ENCODE measurements around the gene TDG. TPM values are rescaled to one million over a fixed set of nuclear protein-coding genes. Genes with fewer than 3 reads are reported as not detected.

The TDG gene
- total RNA-seq, 1 experiment from 2014 or later: 33.0 TPM

DNA sequence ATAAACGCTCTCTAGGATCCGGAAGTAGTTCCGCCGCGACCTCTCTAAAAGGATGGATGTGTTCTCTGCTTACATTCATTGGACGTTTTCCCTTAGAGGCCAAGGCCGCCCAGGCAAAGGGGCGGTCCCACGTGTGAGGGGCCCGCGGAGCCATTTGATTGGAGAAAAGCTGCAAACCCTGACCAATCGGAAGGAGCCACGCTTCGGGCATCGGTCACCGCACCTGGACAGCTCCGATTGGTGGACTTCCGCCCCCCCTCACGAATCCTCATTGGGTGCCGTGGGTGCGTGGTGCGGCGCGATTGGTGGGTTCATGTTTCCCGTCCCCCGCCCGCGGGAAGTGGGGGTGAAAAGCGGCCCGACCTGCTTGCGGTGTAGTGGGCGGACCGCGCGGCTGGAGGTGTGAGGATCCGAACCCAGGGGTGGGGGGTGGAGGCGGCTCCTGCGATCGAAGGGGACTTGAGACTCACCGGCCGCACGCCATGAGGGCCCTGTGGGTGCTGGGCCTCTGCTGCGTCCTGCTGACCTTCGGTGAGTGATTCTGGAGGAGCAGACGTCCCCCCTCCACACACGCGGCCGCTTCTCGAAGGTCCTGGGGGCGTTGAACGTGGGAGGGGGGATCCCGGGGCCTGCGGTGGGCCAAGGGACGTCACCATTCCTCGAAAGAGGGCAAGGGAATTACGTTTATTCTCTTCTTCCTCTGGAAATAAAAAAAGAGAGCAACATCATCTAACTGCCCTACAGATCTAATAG is 35.5 kb upstream of the TDG start, which contains the start of gene HSP90B1 (continued):
- TF ChIP-seq, protein P1, sequence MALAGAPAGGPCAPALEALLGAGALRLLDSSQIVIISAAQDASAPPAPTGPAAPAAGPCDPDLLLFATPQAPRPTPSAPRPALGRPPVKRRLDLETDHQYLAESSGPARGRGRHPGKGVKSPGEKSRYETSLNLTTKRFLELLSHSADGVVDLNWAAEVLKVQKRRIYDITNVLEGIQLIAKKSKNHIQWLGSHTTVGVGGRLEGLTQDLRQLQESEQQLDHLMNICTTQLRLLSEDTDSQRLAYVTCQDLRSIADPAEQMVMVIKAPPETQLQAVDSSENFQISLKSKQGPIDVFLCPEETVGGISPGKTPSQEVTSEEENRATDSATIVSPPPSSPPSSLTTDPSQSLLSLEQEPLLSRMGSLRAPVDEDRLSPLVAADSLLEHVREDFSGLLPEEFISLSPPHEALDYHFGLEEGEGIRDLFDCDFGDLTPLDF (CRISPR knock-in tag; IDR thresholded peaks at IDR 0.05): no peak
- TF ChIP-seq ZNF416 (CRISPR knock-in tag; IDR thresholded peaks at IDR 0.05) (no peak), SMAD3 (CRISPR knock-in tag; IDR thresholded peaks at IDR 0.05; ENCODE audit: borderline replicate concordance) (0 out of 2 replicates have a peak, but pooled peaks have one; percentile 59), GTF2I (CRISPR knock-in tag; conservative IDR thresholded peaks at IDR 0.05) (no peak), JAZF1 (CRISPR knock-in tag; IDR thresholded peaks at IDR 0.05) (no peak), ZNF219 (CRISPR knock-in tag; IDR thresholded peaks at IDR 0.05; ENCODE audit: borderline replicate concordance) (peak; percentile 60; the same call in 1 of the 2 replicates), TP53 (CRISPR knock-in tag; IDR thresholded peaks at IDR 0.05) (no peak), GABPB1 (CRISPR knock-in tag; IDR thresholded peaks at IDR 0.05) (no peak; the same call in none of the 2 replicates), CREM (CRISPR knock-in tag; IDR thresholded peaks at IDR 0.05) (peak; percentile 62), ESRRA (CRISPR knock-in tag; IDR thresholded peaks at IDR 0.05; ENCODE audit: borderline replicate concordance) (no peak), ZBTB21 (CRISPR knock-in tag; IDR thresholded peaks at IDR 0.05; ENCODE audit: borderline replicate concordance) (no peak), NFATC4 (CRISPR knock-in tag; IDR thresholded peaks at IDR 0.05) (no peak), JUN (CRISPR knock-in tag; IDR thresholded peaks at IDR 0.05) (no peak), RELA (CRISPR knock-in tag; IDR thresholded peaks at IDR 0.05; ENCODE audit: borderline replicate concordance) (no peak), ZNF232 (CRISPR knock-in tag; IDR thresholded peaks at IDR 0.05) (peak; percentile 85; the same call in 1 of the 2 replicates)
- TF ChIP-seq, protein P2, sequence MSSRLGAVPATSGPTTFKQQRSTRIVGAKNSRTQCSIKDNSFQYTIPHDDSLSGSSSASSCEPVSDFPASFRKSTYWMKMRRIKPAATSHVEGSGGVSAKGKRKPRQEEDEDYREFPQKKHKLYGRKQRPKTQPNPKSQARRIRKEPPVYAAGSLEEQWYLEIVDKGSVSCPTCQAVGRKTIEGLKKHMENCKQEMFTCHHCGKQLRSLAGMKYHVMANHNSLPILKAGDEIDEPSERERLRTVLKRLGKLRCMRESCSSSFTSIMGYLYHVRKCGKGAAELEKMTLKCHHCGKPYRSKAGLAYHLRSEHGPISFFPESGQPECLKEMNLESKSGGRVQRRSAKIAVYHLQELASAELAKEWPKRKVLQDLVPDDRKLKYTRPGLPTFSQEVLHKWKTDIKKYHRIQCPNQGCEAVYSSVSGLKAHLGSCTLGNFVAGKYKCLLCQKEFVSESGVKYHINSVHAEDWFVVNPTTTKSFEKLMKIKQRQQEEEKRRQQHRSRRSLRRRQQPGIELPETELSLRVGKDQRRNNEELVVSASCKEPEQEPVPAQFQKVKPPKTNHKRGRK (CRISPR knock-in tag; IDR thresholded peaks at IDR 0.05; ENCODE audit: borderline replicate concordance): no peak
- TF ChIP-seq, protein P3, sequence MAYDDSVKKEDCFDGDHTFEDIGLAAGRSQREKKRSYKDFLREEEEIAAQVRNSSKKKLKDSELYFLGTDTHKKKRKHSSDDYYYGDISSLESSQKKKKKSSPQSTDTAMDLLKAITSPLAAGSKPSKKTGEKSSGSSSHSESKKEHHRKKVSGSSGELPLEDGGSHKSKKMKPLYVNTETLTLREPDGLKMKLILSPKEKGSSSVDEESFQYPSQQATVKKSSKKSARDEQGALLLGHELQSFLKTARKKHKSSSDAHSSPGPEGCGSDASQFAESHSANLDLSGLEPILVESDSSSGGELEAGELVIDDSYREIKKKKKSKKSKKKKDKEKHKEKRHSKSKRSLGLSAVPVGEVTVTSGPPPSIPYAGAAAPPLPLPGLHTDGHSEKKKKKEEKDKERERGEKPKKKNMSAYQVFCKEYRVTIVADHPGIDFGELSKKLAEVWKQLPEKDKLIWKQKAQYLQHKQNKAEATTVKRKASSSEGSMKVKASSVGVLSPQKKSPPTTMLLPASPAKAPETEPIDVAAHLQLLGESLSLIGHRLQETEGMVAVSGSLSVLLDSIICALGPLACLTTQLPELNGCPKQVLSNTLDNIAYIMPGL (CRISPR knock-in tag; IDR thresholded peaks at IDR 0.05): peak; percentile 48
- TF ChIP-seq, protein P4, sequence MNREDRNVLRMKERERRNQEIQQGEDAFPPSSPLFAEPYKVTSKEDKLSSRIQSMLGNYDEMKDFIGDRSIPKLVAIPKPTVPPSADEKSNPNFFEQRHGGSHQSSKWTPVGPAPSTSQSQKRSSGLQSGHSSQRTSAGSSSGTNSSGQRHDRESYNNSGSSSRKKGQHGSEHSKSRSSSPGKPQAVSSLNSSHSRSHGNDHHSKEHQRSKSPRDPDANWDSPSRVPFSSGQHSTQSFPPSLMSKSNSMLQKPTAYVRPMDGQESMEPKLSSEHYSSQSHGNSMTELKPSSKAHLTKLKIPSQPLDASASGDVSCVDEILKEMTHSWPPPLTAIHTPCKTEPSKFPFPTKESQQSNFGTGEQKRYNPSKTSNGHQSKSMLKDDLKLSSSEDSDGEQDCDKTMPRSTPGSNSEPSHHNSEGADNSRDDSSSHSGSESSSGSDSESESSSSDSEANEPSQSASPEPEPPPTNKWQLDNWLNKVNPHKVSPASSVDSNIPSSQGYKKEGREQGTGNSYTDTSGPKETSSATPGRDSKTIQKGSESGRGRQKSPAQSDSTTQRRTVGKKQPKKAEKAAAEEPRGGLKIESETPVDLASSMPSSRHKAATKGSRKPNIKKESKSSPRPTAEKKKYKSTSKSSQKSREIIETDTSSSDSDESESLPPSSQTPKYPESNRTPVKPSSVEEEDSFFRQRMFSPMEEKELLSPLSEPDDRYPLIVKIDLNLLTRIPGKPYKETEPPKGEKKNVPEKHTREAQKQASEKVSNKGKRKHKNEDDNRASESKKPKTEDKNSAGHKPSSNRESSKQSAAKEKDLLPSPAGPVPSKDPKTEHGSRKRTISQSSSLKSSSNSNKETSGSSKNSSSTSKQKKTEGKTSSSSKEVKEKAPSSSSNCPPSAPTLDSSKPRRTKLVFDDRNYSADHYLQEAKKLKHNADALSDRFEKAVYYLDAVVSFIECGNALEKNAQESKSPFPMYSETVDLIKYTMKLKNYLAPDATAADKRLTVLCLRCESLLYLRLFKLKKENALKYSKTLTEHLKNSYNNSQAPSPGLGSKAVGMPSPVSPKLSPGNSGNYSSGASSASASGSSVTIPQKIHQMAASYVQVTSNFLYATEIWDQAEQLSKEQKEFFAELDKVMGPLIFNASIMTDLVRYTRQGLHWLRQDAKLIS (CRISPR knock-in tag; IDR thresholded peaks at IDR 0.05; ENCODE audit: borderline replicate concordance): no peak
- TF ChIP-seq, protein P5, sequence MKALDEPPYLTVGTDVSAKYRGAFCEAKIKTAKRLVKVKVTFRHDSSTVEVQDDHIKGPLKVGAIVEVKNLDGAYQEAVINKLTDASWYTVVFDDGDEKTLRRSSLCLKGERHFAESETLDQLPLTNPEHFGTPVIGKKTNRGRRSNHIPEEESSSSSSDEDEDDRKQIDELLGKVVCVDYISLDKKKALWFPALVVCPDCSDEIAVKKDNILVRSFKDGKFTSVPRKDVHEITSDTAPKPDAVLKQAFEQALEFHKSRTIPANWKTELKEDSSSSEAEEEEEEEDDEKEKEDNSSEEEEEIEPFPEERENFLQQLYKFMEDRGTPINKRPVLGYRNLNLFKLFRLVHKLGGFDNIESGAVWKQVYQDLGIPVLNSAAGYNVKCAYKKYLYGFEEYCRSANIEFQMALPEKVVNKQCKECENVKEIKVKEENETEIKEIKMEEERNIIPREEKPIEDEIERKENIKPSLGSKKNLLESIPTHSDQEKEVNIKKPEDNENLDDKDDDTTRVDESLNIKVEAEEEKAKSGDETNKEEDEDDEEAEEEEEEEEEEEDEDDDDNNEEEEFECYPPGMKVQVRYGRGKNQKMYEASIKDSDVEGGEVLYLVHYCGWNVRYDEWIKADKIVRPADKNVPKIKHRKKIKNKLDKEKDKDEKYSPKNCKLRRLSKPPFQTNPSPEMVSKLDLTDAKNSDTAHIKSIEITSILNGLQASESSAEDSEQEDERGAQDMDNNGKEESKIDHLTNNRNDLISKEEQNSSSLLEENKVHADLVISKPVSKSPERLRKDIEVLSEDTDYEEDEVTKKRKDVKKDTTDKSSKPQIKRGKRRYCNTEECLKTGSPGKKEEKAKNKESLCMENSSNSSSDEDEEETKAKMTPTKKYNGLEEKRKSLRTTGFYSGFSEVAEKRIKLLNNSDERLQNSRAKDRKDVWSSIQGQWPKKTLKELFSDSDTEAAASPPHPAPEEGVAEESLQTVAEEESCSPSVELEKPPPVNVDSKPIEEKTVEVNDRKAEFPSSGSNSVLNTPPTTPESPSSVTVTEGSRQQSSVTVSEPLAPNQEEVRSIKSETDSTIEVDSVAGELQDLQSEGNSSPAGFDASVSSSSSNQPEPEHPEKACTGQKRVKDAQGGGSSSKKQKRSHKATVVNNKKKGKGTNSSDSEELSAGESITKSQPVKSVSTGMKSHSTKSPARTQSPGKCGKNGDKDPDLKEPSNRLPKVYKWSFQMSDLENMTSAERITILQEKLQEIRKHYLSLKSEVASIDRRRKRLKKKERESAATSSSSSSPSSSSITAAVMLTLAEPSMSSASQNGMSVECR (CRISPR knock-in tag; IDR thresholded peaks at IDR 0.05; ENCODE audit: borderline replicate concordance): peak; percentile 81; the same call in 1 of the 2 replicates
- TF ChIP-seq, protein P6, sequence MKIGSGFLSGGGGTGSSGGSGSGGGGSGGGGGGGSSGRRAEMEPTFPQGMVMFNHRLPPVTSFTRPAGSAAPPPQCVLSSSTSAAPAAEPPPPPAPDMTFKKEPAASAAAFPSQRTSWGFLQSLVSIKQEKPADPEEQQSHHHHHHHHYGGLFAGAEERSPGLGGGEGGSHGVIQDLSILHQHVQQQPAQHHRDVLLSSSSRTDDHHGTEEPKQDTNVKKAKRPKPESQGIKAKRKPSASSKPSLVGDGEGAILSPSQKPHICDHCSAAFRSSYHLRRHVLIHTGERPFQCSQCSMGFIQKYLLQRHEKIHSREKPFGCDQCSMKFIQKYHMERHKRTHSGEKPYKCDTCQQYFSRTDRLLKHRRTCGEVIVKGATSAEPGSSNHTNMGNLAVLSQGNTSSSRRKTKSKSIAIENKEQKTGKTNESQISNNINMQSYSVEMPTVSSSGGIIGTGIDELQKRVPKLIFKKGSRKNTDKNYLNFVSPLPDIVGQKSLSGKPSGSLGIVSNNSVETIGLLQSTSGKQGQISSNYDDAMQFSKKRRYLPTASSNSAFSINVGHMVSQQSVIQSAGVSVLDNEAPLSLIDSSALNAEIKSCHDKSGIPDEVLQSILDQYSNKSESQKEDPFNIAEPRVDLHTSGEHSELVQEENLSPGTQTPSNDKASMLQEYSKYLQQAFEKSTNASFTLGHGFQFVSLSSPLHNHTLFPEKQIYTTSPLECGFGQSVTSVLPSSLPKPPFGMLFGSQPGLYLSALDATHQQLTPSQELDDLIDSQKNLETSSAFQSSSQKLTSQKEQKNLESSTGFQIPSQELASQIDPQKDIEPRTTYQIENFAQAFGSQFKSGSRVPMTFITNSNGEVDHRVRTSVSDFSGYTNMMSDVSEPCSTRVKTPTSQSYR (CRISPR knock-in tag; IDR thresholded peaks at IDR 0.05): no peak
